HG03280 (cell line): ENCODE data around the gene CRPPA.
"Not testable (repeated sequence)": the region's sequence is repeated elsewhere in the genome, so short reads cannot be mapped to it uniquely, and the experiment has no call there.

Experiments used
- ATAC-seq: cut with Tn5 transposase; IDR thresholded peaks from one replicate; pipeline ENCODE4 v1.9.1; 2021; ENCODE audit warnings: mild to moderate bottlenecking, moderate library complexity; ENCODE audit not compliant: unreplicated experiment

The CRPPA gene

DNA sequence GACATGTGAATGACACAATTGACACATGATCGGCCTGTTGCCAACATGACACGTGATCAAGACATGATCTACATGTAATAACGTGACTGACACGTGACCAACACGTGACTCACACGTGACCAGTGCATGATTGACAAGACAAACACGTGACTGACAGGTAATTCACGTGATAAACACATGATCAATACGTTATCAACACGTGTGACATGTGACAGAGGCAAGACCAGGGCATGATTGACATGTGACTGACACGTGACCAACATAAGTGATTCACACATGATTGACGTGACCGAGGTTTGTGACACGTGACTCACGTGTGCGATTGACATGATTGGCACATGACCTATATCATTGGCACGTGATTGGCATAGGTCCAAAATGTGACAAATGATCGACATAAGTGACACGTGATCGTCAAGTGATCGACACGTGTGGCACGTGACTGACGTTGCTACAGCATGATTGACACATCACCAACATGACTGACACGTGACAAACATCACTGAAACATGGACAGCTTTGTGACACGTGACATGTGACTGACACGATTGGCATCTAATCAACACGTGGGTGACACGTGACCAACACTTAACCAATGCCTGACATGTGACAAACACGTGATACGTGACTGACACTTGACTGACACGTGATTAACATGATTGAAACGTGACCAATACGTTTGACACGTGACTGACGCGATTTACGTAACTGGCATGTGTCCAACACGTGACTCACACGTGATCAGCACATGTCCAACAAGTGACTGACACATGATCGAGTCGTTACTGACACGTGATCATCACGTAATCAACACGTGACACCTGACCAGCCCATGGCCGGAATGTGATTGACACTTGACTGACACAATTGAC is 23.0 kb downstream of the CRPPA start:
- ATAC-seq = no peak

- no peak for ATAC-seq
Measured at GRCh38 chr7:16397501-16398145, 23.7 kb downstream of the CRPPA start.

- no peak for ATAC-seq
Measured at GRCh38 chr7:16396766-16397500, 24.4 kb downstream of the CRPPA start.

DNA sequence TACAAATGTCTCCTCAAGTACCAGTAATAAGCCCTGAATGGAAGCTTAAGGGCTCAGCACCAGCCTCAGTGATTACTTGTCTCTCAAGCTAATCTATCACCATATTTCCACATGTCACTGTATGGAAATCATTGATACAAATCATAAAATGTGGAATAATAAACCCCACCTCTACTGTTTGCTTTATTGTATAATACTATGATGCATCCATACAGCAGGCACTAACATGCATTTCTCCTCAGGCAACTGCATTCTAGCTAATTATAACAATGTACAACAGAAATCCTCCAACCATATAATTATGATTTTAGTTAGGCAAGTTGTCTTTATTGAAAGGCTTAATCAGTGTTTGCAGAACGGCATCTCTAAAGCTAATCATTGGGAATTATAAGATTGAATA is 26.2 kb downstream of the CRPPA start:
- no peak for ATAC-seq

- no peak for ATAC-seq
Measured at GRCh38 chr7:16393862-16394422, 27.4 kb downstream of the CRPPA start.

- ATAC-seq = no peak
Measured at GRCh38 chr7:16392990-16393523, 28.3 kb downstream of the CRPPA start.

GRCh38 chr7:16383786-16384185 is 37.6 kb downstream of the CRPPA start:
- not testable (repeated sequence) for ATAC-seq

DNA sequence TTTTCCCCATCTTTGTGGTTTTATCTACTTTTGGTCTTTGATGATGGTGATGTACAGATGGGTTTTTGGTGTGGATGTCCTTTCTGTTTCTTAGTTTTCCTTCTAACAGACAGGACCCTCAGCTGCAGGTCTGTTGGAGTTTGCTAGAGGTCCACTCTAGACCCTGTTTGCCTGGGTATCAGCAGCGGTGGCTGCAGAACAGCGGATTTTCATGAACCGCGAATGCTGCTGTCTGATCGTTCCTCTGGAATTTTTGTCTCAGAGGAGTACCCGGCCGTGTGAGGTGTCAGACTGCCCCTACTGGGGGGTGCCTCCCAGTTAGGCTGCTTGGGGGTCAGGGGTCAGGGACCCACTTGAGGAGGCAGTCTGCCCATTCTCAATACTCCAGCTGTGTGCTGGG is 38.2 kb downstream of the CRPPA start:
- not testable (repeated sequence) for ATAC-seq
